ENCODE data around the gene AMY1A.
"Not testable (repeated sequence)": the region's sequence is repeated elsewhere in the genome, so short reads cannot be mapped to it uniquely, and the experiment has no call there.

AMY1A gene

DNA sequence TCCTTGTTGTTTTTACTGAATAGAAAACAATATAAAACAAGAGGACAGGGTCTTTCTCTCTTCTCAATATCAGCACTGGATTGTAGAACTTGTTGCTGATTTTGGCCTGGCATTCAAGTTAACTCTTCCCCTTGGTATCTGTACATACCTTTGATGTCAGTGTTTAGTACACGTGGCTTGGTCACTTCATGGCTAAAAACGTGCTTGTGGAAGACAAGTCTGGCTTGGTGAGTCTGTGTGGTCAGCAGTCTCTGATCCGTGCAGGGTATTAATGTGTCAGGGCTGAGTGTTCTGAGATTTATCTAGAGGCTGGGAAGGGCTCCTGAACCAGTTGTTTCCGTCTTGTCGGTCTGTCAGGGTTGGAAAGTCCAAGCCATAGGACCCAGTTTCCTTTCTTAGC, at the start of gene AMY1A:
Gene AMY1A (plus strand): TSS at position 301 of the 400 bp plus-strand sequence. CDS start 571 bp downstream, outside the sequence.
- DNase-seq = not testable (repeated sequence)

GRCh38 chr1:103616362-103616761, 39.2 kb upstream of the AMY1A start:
- DNase-seq = no peak

GRCh38 chr1:103616994-103617477, 38.5 kb upstream of the AMY1A start, which contains the start of gene AMY2A:
Gene AMY2A, plus strand, starts transcription at chr1:103617427. Its CDS starts 14 bp downstream, at chr1:103617441.
- DNase-seq = not testable (repeated sequence)

GRCh38 chr1:103627436-103627835, 28.1 kb upstream of the AMY1A start:
- DNase-seq = not testable (repeated sequence)

DNA sequence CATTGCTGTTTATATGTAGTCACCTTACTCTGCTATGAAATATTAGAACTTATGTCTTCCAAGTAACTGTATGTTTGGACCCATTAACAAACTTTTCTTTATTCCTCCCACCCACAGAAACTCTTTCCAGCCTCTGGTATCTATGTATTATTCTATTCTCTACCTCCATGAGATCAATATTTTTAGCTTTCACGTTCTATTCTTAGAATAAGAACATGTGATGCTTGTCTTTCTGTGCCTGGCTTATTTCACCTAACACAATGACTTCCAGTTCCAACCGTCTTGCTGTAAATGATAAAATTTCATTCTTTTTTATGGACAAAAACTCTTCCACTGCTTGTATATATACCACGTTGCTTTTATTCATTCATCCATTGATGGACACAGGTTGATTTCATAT, 14.4 kb upstream of the AMY1A start:
- DNase-seq = not testable (repeated sequence)

- not testable (repeated sequence) for DNase-seq
Observed at GRCh38 chr1:103643908-103644307, 11.7 kb upstream of the AMY1A start.

GRCh38 chr1:103650305-103650704, 5.3 kb upstream of the AMY1A start:
- not testable (repeated sequence) for DNase-seq

DNA sequence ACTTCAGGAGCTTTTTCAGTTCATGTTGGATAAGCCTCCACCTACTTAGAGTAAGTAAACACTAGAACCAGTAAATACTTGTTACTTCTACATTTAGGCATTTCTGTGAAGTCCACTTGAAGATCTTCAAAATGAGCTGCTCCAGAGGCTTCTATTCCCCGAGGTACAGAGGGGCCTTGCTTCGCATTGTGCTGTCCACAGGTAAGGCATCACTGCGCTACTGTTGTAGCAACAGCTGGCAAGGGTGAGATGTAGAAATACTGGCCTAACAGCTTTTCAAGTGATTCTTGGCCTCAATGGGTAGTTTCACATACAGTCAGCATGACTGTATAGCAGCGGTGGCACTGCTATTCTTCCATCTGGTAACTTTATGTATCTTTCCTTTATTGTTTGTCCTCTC, 4.7 kb upstream of the AMY1A start:
- DNase-seq = not testable (repeated sequence)

GRCh38 chr1:103654133-103654532, 1.4 kb upstream of the AMY1A start:
- DNase-seq = not testable (repeated sequence)

DNA sequence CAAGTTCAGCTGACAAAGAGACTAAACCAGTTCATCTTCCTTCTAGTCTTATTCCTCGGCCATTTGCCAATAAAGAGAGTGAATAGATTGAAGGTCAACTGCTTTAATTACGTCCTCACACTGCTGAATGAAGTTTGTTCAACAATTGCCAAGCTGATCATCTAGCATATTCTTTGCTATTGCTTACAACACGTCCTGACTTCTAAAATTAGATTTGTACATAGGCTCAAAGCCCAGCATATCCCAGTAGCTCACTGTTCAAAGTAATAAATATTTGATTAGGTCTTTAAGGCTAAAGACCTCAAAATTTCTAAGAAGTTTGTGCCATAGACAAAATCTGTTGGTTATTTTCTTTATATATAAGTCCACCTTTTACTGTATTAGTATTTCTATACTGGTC, 20.8 kb downstream of the AMY1A start:
- not testable (repeated sequence) for DNase-seq

- DNase-seq = not testable (repeated sequence)
Observed at GRCh38 chr1:103696110-103696509, 40.5 kb downstream of the AMY1A start, which contains the start of gene AMY1B. Gene AMY1B, minus strand, starts transcription at chr1:103696210. Its CDS starts 571 bp downstream, at chr1:103695639.

GRCh38 chr1:103697430-103697829, 41.9 kb downstream of the AMY1A start:
- not testable (repeated sequence) for DNase-seq

- not testable (repeated sequence) for DNase-seq
Observed at GRCh38 chr1:103700669-103701068, 45.1 kb downstream of the AMY1A start.

DNA sequence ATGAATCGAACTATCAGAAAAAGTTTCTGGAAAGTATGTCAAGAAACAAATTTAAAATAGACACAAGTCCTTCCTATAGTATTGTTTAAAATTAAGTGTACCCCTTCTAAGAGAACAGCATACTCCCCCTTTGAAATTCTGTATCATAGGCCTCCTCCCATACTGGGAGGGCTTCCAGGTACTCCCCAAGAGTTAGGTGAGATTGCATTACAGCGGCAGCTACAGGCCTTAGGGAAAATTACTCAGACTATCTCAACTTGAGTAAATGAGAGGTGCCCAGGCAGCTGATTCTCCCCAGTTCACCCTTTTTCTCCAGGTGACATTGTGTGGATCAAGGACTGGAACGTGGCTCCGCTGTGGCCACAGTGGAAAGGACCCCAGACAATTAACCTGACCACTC, 45.7 kb downstream of the AMY1A start:
- not testable (repeated sequence) for DNase-seq

DNA sequence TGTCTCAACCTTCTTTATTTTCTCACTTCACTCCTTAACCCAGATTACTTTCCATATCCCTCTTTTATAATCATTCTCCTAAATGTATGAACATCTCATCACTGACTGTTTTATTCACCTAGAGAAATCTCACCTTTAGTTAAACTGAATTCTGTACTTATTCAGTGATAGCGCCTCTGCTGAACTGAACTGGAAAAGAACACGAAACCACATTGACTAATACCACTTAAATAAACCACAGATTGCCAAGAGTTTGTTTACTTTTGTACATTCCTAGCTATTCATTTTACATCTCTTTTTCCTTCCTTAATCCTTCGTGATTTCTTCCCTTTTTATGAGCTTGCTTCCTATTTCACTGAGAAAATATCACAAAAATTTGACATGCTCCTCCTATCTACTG, 52.1 kb downstream of the AMY1A start:
- not testable (repeated sequence) for DNase-seq

DNA sequence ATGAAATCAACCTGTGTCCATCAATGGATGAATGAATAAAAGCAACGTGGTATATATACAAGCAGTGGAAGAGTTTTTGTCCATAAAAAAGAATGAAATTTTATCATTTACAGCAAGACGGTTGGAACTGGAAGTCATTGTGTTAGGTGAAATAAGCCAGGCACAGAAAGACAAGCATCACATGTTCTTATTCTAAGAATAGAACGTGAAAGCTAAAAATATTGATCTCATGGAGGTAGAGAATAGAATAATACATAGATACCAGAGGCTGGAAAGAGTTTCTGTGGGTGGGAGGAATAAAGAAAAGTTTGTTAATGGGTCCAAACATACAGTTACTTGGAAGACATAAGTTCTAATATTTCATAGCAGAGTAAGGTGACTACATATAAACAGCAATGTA, 54.8 kb downstream of the AMY1A start:
- DNase-seq = not testable (repeated sequence)
